ENCODE measurements around the gene MET.

DNA sequence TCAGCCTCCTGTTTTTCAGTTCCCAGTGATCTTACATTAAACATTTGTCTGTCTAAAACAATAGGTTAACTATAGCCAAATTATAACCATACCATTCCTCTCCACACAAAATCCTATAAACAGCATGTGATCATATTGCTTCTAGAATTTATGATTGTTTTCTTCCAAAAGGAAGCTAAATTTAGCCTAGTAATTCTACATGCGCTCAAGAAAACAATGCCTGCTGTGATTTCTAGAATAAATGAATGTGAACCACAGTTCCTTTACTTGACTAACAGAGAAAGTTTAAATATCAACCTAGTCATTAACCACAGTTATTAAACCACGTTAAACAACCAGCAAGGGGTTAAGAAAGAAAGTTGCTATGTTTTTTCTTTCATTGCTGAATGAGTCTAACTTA is 26.4 kb downstream of the MET start:
- TF ChIP-seq KDM4B (CRISPR knock-in tag; IDR thresholded peaks at IDR 0.05) (no peak), SIX1 (CRISPR knock-in tag; IDR thresholded peaks at IDR 0.05; ENCODE audit: borderline replicate concordance) (no peak), HDAC6 (IDR thresholded peaks at IDR 0.05; ENCODE audit: low read depth, low read length) (no peak)

Data from HepG2 (cell line).